ENCODE results near the gene CCDC141.

- no peak for TF ChIP-seq CTCF (IDR thresholded peaks at IDR 0.05)
- TF ChIP-seq ZFX (IDR thresholded peaks at IDR 0.05; ENCODE audit: borderline replicate concordance): no peak
Observed at GRCh38 chr2:179044500-179044899, 5.4 kb downstream of the CCDC141 start.
